Measurements from ENCODE around the gene PSMB5.

GRCh38 chr14:22977434-22977683 lies 57.3 kb downstream of the PSMB5 start:
- no peak for TF ChIP-seq CTCF (IDR thresholded peaks at IDR 0.05; ENCODE audit: low read depth, low read length)
- TF ChIP-seq EZH2phosphoT487 (IDR thresholded peaks at IDR 0.05; ENCODE audit: low read depth) = no peak
